Measurements from ENCODE around the gene DPP4.

DNA sequence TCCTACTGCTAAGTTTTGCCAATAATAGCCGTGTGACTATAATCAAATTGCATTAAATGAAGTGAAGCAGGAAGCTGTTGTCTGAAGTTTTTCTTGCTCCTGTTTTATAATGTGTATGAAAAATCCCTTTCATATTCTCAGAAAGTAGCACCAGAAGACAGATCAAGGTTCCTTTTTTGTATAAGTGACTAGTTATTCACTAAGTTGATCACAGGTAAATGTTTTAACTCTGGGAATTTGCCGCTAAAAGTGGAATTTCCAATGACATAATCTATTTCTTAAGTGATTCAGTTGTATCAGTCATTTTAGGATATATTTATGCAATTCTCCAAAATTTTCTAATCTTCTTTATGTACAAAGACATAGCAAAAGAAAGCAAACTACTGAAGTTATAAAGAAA, 99.6 kb downstream of the DPP4 start:
- TF ChIP-seq, protein P1, sequence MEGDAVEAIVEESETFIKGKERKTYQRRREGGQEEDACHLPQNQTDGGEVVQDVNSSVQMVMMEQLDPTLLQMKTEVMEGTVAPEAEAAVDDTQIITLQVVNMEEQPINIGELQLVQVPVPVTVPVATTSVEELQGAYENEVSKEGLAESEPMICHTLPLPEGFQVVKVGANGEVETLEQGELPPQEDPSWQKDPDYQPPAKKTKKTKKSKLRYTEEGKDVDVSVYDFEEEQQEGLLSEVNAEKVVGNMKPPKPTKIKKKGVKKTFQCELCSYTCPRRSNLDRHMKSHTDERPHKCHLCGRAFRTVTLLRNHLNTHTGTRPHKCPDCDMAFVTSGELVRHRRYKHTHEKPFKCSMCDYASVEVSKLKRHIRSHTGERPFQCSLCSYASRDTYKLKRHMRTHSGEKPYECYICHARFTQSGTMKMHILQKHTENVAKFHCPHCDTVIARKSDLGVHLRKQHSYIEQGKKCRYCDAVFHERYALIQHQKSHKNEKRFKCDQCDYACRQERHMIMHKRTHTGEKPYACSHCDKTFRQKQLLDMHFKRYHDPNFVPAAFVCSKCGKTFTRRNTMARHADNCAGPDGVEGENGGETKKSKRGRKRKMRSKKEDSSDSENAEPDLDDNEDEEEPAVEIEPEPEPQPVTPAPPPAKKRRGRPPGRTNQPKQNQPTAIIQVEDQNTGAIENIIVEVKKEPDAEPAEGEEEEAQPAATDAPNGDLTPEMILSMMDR (IDR thresholded peaks at IDR 0.05; ENCODE audit: poor library complexity): no peak
- TF ChIP-seq EZH2phosphoT487 (IDR thresholded peaks at IDR 0.05; ENCODE audit: low read depth, severe bottlenecking, unreplicated experiment) (no peak), EZH2 (IDR thresholded peaks at IDR 0.05; ENCODE audit: borderline replicate concordance) (no peak)
